ENCODE data around the gene TUBB2B. TPM values are rescaled to one million over a fixed set of nuclear protein-coding genes. Genes with fewer than 3 reads are reported as not detected.
"Not testable (repeated sequence)": the region's sequence is repeated elsewhere in the genome, so short reads cannot be mapped to it uniquely, and the experiment has no call there.

Gene TUBB2B
- total RNA-seq, 1 donor = 5.2 TPM

- no peak for TF ChIP-seq CTCF (IDR thresholded peaks at IDR 0.05; ENCODE audit: insufficient read depth, low read depth, low read length)
- no peak for DNase-seq (ENCODE audit: low read depth)
- H3K4me3 ChIP-seq (ENCODE audit: low read depth, low read length) = no peak overlapping the region
These were observed 22.8 kb upstream of the TUBB2B start for GRCh38 chr6:3250231-3250675.

- H3K4me3 ChIP-seq (ENCODE audit: low read depth, low read length) = no peak overlapping the region
- no peak for DNase-seq (ENCODE audit: low read depth)
- TF ChIP-seq CTCF (IDR thresholded peaks at IDR 0.05; ENCODE audit: insufficient read depth, low read depth, low read length) = no peak
These were observed 22.4 kb upstream of the TUBB2B start for GRCh38 chr6:3249821-3250220.

- H3K4me3 ChIP-seq (ENCODE audit: low read depth, low read length) = peak overlapping the region; percentile 45
- DNase-seq (ENCODE audit: low read depth) = peak; percentile 91
- TF ChIP-seq CTCF (IDR thresholded peaks at IDR 0.05; ENCODE audit: insufficient read depth, low read depth, low read length) = no peak
These were observed 20.0 kb upstream of the TUBB2B start for GRCh38 chr6:3247255-3248146.

GRCh38 chr6:3245216-3245615, 17.8 kb upstream of the TUBB2B start:
- TF ChIP-seq CTCF (IDR thresholded peaks at IDR 0.05; ENCODE audit: insufficient read depth, low read depth, low read length) = no peak
- H3K4me3 ChIP-seq (ENCODE audit: low read depth, low read length) = no peak overlapping the region
- DNase-seq (ENCODE audit: low read depth) = no peak

GRCh38 chr6:3244832-3245161, 17.3 kb upstream of the TUBB2B start:
- not testable (repeated sequence) for H3K4me3 ChIP-seq (ENCODE audit: low read depth, low read length); DNase-seq (ENCODE audit: low read depth)

- no peak for TF ChIP-seq CTCF (IDR thresholded peaks at IDR 0.05; ENCODE audit: insufficient read depth, low read depth, low read length)
- DNase-seq (ENCODE audit: low read depth) = no peak
- H3K4me3 ChIP-seq (ENCODE audit: low read depth, low read length) = no peak overlapping the region
These were observed 16.8 kb upstream of the TUBB2B start for GRCh38 chr6:3244003-3244831.

- H3K4me3 ChIP-seq (ENCODE audit: low read depth, low read length) = no peak overlapping the region
- DNase-seq (ENCODE audit: low read depth) = no peak
- TF ChIP-seq CTCF (IDR thresholded peaks at IDR 0.05; ENCODE audit: insufficient read depth, low read depth, low read length) = no peak
These were observed 15.3 kb upstream of the TUBB2B start for GRCh38 chr6:3242768-3243167.

- not testable (repeated sequence) for DNase-seq (ENCODE audit: low read depth); H3K4me3 ChIP-seq (ENCODE audit: low read depth, low read length)
These were observed 14.3 kb upstream of the TUBB2B start for GRCh38 chr6:3241745-3242144.
